Endometrium (tissue), 2 donors: ENCODE data around the gene NPAT.

Source experiments
- FAIRE-seq: peaks from 2 replicates; lab custom pipeline; 2012; peaks lifted over from hg19 to GRCh38; lab: Jason Lieb, UNC
- donor health status: control.
- donor health status: control.

Gene NPAT

DNA sequence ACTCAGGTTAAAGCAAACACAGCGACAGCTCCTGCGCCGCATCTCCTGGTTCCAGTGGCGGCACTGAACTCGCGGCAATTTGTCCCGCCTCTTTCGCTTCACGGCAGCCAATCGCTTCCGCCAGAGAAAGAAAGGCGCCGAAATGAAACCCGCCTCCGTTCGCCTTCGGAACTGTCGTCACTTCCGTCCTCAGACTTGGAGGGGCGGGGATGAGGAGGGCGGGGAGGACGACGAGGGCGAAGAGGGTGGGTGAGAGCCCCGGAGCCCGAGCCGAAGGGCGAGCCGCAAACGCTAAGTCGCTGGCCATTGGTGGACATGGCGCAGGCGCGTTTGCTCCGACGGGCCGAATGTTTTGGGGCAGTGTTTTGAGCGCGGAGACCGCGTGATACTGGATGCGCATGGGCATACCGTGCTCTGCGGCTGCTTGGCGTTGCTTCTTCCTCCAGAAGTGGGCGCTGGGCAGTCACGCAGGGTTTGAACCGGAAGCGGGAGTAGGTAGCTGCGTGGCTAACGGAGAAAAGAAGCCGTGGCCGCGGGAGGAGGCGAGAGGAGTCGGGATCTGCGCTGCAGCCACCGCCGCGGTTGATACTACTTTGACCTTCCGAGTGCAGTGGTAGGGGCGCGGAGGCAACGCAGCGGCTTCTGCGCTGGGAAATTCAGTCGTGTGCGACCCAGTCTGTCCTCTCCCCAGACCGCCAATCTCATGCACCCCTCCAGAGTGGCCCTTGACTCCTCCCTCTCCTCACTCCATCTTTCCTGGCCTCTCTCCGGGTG lies at the start of gene NPAT, which contains the start of gene ATM:
Gene NPAT (minus strand): TSS at position 65 of the 774 bp plus-strand sequence. CDS start 102 bp downstream, outside the sequence.
Gene ATM (plus strand): TSS at position 494 of the 774 bp plus-strand sequence. CDS start 4,558 bp downstream, outside the sequence.
- peak; percentile 95 for FAIRE-seq

DNA sequence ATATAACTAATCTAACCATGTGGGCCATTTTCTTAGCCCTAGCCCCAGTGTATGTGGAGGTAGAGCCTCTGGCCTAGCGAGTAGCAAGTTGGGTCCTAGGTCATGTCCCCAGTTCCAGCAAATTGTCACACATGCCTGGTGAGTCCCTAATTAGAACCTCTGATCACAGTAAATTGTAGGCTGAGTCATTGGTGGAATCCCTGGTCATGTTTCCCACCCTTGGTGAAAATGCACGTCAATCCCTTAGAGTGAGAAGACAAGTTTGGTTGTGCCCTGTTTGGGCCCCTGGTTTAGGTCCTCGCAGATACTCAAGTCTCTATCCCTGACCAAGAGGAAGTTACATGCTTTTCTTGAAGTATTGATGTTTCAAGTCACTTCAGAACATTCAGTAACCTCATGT lies 47.1 kb upstream of the NPAT start:
- FAIRE-seq = no peak

DNA sequence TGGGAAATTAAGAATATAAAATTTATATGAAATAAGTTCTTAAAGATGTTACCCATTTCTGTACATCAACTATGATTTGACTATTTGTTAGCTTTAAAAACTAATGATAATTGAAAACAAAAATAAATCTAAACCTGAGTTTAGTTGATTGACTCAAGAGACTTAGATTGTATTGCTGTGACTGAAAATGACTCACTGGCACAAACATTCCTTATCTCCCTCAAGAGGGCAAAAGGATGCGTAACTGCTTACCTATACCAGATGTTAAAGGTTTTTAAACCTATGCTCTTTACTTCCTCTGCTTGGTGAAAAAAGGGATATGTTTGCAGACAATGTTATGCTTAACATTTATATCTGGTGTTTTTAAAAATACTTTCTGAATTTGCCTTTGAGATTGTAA lies 30.7 kb upstream of the NPAT start:
- FAIRE-seq = no peak

DNA sequence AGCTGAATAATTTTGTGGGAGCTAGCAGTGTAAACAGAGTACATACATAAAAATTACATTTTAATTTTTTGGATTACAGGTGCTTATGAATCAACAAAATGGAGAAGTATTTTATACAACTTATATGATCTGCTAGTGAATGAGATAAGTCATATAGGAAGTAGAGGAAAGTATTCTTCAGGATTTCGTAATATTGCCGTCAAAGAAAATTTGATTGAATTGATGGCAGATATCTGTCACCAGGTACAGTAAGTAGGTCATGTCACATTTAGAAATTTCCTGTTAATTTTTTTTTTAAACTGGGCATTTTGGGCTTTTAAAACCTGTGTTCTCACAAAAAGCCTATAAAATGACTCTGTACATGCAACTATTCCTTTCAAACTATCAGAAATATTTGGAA lies 24.4 kb upstream of the NPAT start:
- no peak for FAIRE-seq

DNA sequence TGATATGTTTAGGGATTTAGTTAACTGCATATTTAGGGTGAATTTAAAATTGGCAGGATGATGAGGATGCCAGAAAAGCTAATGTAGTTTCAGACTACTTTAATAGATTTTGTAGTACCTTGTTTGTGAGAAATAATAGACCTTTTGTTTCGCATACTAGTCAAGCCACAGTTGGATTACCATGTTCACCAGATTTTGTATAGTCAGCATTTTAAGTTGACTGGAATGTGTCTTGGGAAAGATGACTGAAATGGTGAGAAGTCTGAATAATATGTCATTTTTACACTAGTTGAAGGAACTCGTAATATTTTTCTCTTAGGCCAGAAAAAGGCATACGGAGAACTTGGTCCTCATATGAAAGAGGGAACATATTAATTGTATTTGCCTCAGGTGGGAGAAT lies 23.9 kb upstream of the NPAT start:
- no peak for FAIRE-seq

- FAIRE-seq = no peak
These were observed 20.0 kb upstream of the NPAT start for GRCh38 chr11:108242422-108242821.

- no peak for FAIRE-seq
These were observed 19.0 kb upstream of the NPAT start for GRCh38 chr11:108241330-108242037.

DNA sequence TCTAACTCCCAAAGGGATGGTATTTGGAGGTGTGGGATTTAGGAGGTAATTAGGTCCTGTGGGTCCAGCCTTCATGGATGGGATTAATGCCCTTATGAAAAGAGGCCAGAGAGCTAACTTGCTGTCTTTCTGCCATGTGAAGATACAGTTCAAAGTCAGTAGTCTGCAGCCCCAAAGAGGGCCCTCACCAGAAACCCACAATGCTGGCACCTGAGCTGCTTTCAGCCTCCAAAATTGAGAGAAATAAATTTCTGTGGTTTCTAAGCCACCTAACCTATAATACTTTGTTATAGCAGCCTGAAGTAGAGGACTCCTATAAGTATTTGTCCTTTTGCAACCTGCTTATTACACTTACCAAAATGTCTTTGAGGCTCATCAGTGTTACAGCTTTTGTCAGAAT lies 16.6 kb upstream of the NPAT start:
- FAIRE-seq = no peak

GRCh38 chr11:108237058-108237481 lies 14.6 kb upstream of the NPAT start:
- no peak for FAIRE-seq

DNA sequence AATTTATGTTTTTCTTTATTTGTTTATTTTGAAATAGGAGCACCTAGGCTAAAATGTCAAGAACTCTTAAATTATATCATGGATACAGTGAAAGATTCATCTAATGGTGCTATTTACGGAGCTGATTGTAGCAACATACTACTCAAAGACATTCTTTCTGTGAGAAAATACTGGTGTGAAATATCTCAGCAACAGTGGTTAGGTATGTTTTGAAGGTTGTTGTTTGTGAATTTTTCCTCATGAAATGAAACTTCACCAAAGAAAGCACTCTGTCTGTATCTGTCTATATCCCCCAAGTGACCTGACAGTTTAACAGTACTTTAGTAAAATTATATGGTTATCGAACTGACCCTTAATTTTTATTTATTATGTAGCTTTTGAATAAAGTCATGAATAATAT lies 13.2 kb upstream of the NPAT start:
- no peak for FAIRE-seq

GRCh38 chr11:108235192-108235591 lies 12.8 kb upstream of the NPAT start:
- FAIRE-seq = no peak

- no peak for FAIRE-seq
These were observed 11.0 kb upstream of the NPAT start for GRCh38 chr11:108233277-108233945.

DNA sequence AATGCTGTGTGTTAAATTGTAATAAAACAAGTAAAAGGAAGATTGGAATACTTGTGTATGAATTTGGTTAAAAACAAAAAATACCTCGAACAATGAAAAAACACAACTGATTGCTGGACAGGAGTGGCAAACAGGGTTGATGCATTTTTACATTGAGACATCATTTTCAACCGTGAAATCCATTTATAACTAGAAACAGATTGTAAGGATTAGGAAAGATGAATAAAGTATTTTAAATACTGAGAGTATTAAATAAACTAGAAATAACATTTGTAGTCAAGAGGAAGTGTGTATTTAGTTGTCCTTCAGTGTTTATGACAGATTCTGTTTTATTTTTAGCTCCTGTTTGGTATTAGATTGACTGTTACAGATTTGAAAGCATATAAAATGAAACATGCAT lies 5.8 kb upstream of the NPAT start:
- FAIRE-seq = no peak

DNA sequence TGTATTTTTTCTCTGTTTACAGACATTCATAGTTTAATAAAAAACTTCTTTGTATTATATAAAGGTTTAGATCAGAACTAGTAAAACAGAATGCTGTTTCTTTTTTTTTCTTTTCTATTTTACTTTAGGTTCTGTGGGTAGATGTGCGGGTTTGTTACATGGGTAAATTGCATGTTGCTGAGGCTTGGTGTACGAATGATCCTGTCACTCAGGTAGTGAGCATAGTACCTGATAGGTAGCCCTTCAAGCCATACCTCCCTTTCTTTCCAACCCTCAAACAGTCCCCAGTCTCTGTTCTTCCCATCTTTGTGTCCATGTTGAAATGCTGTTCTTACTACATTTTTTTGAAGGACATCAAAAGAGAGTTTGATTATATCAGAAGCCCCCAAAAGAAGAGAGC lies 3.6 kb upstream of the NPAT start:
- FAIRE-seq = no peak

- no peak for FAIRE-seq
These were observed 2.7 kb upstream of the NPAT start for GRCh38 chr11:108224911-108225786.

DNA sequence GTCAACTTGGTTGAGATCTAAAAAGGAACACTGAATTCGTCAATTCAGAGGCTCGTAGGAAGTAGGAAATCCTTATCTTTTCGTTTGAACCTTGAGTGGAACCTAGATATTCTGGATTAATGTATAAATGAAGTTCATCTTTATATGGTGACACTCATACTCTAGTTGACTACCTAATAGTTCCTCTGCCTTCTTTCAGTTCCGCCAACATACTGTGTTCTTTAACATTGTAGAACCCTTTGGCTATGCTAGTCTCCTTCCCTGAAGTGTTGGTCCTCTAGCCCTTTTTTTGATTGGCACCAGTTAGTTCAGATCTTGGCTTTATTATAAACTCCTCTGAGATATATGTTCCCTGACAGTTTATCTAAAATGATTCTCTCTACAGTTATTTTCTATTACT lies 1.9 kb upstream of the NPAT start:
- FAIRE-seq = no peak

DNA sequence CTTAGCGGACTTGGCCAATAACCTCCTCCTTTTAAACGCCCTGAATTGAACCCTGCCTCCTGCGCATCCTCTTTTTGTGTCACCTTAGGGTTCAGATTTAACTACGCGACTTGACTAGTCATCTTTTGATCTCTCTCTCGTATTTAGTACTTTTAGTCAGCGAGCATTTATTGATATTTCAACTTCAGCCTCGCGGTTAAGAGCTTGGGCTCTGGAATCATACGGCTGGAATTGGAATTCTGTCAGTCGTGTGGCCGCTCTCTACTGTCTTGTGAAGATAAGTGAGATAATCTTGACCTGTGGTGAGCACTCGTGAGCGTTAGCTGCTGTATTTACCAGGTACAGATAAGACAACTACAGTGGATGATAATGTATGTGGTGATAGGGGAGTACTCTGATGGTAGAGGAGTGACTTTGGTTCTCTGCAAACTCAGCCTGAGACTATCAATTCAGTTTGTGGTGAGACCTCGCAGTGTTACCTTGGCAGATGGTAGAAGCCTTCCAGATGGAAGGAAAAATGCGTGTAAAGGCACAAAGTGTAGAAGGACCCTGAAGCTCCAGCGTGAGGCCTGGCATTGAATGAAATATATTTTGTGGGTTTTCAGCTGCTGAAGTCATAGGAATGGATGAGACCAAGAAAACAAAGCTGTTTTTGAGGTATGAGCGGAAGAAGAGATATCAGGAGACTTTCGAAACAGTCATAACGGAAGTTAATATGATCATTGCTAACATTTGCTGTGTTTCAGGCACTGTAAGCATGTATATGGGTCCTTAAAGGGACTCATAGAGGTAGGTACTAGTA lies 1.1 kb upstream of the NPAT start:
- no peak for FAIRE-seq

- FAIRE-seq = no peak
These were observed 396 bp downstream of the NPAT start for GRCh38 chr11:108221911-108222573.

DNA sequence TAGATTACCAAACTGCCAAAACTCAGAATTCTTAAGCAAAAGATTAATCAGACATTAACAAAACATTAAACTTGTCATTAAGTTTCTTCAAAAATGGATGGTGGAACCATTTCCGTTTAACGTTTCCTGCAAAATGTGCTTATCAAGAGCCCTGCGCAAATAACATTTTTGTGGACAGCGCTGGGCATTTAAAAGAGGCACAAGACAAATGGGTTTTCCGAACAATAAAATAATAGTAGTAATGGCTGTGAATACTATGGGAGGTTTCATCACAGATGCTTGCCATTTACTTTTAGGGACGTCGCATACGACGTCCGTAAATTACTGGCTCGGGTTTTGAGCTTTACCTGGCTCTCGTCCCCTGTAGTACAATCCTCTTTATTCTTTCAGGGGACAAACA lies 1.1 kb downstream of the NPAT start:
- no peak for FAIRE-seq

DNA sequence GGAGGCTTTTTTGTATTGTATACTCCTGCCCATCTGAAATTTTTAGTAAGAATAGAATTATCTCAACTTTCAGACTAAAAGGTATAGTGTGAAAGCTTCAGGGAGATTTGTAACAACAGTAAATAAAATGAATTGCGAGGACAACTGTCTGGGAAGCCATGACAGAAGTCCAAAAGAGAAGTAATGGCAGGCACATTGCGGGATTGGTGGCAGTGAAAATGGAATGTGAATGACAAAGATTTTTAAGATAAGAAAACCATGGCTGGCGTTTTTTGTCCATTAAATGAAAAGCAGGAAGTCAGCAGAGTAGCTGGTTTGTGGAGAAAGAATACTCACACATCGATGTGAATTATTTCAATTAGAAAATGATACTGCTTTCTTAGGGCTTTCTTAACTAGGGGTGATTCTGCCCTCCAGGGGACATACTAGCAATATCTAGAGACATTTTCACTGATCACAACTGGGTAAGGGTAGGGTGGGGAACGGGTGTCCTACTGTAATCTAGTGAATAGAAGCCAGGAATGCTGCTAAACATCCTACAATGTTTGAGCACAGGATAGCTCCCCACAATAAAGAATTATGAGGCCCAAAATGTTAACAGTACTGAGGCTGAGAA lies 1.6 kb downstream of the NPAT start:
- no peak for FAIRE-seq
